Measurements from ENCODE around the gene GAGE13. TPM values are rescaled to one million over a fixed set of nuclear protein-coding genes. Genes with fewer than 3 reads are reported as not detected.

Gene GAGE13
- total RNA-seq, 1 experiment from 2014 or later = not detected

DNA sequence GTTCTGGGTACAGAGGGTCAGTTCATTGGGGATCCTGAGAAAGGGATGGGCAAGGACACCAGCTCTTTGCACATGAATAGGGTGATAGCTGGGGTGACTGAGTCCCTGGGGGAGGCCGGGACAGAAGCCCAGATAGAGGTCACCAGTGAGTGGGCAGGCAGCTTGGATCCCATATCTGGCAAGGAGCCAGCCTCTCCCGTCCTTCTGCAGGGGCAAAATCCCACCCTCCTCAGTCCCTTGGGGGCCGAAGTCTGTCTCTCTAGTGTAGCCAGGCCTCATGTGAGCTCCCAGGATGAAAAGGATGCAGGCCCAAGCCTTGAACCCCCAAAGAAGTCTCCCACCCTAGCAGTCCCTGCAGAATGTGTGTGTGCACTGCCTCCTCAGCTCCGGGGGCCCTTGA is 44.8 kb upstream of the GAGE13 start:
- intact Hi-C loops (cut with micrococcal nuclease) = no loop called here
- no peak overlapping the region for H3K27ac ChIP-seq (ENCODE audit: low read depth, low read length)
- POLR2A ChIA-PET = no interaction called here
- H3K9me3 ChIP-seq (ENCODE audit: control insufficient read depth in 1 of 2, insufficient read depth in 1 of 2, low read depth in 1 of 2, low read length in 2 of 2) = no peaks in the 10 kb centered on the region
- ATAC-seq (no peak), DNase-seq (ENCODE audit: low read depth, low spot score) (no peak)
- no peaks in the 10 kb centered on the region for H4K20me1 ChIP-seq (ENCODE audit: insufficient read depth)
- H3K4me2 ChIP-seq (ENCODE audit: low read length) = no peak overlapping the region
- H3K79me2 ChIP-seq (ENCODE audit: insufficient read depth, low read length) = no peaks in the 10 kb centered on the region
- no peak overlapping the region for H3K4me3 ChIP-seq (replicated peaks in 1 of 2; ENCODE audit: low read depth in 1 of 2, low read length in 2 of 2)
- TF ChIP-seq MAX (IDR thresholded peaks at IDR 0.05) = no peak
- no peak for TF ChIP-seq ZNF274 (IDR thresholded peaks at IDR 0.05; ENCODE audit: low read depth, low read length)
- no peak for TF ChIP-seq EZH2phosphoT487 (IDR thresholded peaks at IDR 0.05; ENCODE audit: borderline replicate concordance)
- TF ChIP-seq SP1 (IDR thresholded peaks at IDR 0.05; ENCODE audit: low read depth) = no peak
- TF ChIP-seq YY1 (IDR thresholded peaks at IDR 0.05; ENCODE audit: extremely low read depth, insufficient replicate concordance, low read depth, low read length) = no peak
- TF ChIP-seq EGR1 (IDR thresholded peaks at IDR 0.05; ENCODE audit: low read depth) = no peak
- no peak for TF ChIP-seq JUND (IDR thresholded peaks at IDR 0.05)
- TF ChIP-seq POLR2AphosphoS5 (IDR thresholded peaks at IDR 0.05; ENCODE audit: low read depth, low read length) = no peak
- RAD21 ChIA-PET (ENCODE audit: low non-redundant PET in 1 of 2, low total read pairs in 2 of 2, uncharacterized antibody in 2 of 2, unreplicated experiment in 2 of 2) = no interaction called here
- no TSS peak for BruUV-seq (replicated peaks)
- no peaks in the 10 kb centered on the region for H3K36me3 ChIP-seq (ENCODE audit: control insufficient read depth in 1 of 2, insufficient read depth in 2 of 2, low read length in 2 of 2)
- CTCF ChIA-PET = no interaction called here
- H2AFZ ChIP-seq (ENCODE audit: low read depth, low read length, poor library complexity, severe bottlenecking) = no peak overlapping the region
- no peaks in the 10 kb centered on the region for H3K27me3 ChIP-seq (ENCODE audit: insufficient read depth, low read length)
- peaks cover 0 to 4% of the 10 kb centered on the region in 2 experiments; a peak in 1 of 4 replicates for H3K4me1 ChIP-seq (ENCODE audit: control insufficient read depth in 1 of 2, insufficient read depth in 2 of 2, low read length in 2 of 2)
- no peaks in the 10 kb centered on the region for H3K9me2 ChIP-seq (ENCODE audit: insufficient read depth)
- H3K9ac ChIP-seq (ENCODE audit: low read length) = no peak overlapping the region

DNA sequence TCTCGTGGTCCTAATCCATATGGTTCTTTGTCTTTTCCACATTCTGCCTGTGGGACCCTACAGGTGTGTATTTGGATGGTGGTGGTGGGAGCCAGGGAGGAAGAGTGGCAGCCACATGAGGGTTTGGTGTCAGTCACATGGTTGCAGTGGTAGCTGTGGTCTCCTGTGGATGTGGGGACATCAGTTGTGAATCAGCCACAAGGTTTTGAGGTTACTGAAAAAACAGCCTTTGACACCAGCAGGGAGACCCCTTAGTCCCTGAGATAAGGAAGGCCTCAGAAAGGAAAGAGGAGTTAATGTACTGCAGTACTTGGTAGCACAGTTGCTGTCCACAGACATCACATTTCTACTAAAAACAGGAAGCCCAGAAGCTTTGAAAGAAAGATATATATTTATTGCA is 43.7 kb upstream of the GAGE13 start:
- ChIA-PET POLR2A (no interaction called here), RAD21 (ENCODE audit: low non-redundant PET in 1 of 2, low total read pairs in 2 of 2, uncharacterized antibody in 2 of 2, unreplicated experiment in 2 of 2) (no interaction called here), CTCF (no interaction called here)
- BruUV-seq (replicated peaks) = no TSS peak
- H3K4me2 ChIP-seq (ENCODE audit: low read length) = no peak overlapping the region
- no peaks in the 10 kb centered on the region for H3K27me3 ChIP-seq (ENCODE audit: insufficient read depth, low read length)
- H3K9me2 ChIP-seq (ENCODE audit: insufficient read depth) = no peaks in the 10 kb centered on the region
- no peaks in the 10 kb centered on the region for H4K20me1 ChIP-seq (ENCODE audit: insufficient read depth)
- no peak overlapping the region for H3K4me3 ChIP-seq (replicated peaks in 1 of 2; ENCODE audit: low read depth in 1 of 2, low read length in 2 of 2)
- no peaks in the 10 kb centered on the region for H3K36me3 ChIP-seq (ENCODE audit: control insufficient read depth in 1 of 2, insufficient read depth in 2 of 2, low read length in 2 of 2)
- no peak for ATAC-seq
- H3K4me1 ChIP-seq (ENCODE audit: control insufficient read depth in 1 of 2, insufficient read depth in 2 of 2, low read length in 2 of 2) = peaks cover 0 to under 1% of the 10 kb centered on the region in 2 experiments; a peak in 1 of 4 replicates
- intact Hi-C loops (cut with micrococcal nuclease) = no loop called here
- no peak overlapping the region for H3K9ac ChIP-seq (ENCODE audit: low read length)
- H3K27ac ChIP-seq (ENCODE audit: low read depth, low read length) = no peak overlapping the region
- H3K79me2 ChIP-seq (ENCODE audit: insufficient read depth, low read length) = no peaks in the 10 kb centered on the region
- H2AFZ ChIP-seq (ENCODE audit: low read depth, low read length, poor library complexity, severe bottlenecking) = no peak overlapping the region
- DNase-seq (ENCODE audit: low read depth, low spot score) = no peak
- H3K9me3 ChIP-seq (ENCODE audit: control insufficient read depth in 1 of 2, insufficient read depth in 1 of 2, low read depth in 1 of 2, low read length in 2 of 2) = no peaks in the 10 kb centered on the region
- no peak for TF ChIP-seq SP1 (IDR thresholded peaks at IDR 0.05; ENCODE audit: low read depth)
- no peak for TF ChIP-seq FOSL1 (IDR thresholded peaks at IDR 0.05; ENCODE audit: low read depth)
- TF ChIP-seq POLR2AphosphoS5 (IDR thresholded peaks at IDR 0.05; ENCODE audit: low read depth, low read length) = no peak
- no peak for TF ChIP-seq POLR2A (IDR thresholded peaks at IDR 0.05; ENCODE audit: borderline replicate concordance, extremely low read depth, insufficient read depth, insufficient read length)
- no peak for TF ChIP-seq ZFX (IDR thresholded peaks at IDR 0.05)
- TF ChIP-seq CEBPB (IDR thresholded peaks at IDR 0.05; ENCODE audit: low read depth) = no peak
